GM19452 (cell line): Measurements from ENCODE around the gene PEX12.
"Not testable (repeated sequence)": the region's sequence is repeated elsewhere in the genome, so short reads cannot be mapped to it uniquely, and the experiment has no call there.

Source experiments
- ATAC-seq: cut with Tn5 transposase; IDR thresholded peaks from one replicate; pipeline ENCODE4 v1.9.1; 2021; ENCODE audit not compliant: unreplicated experiment

The PEX12 gene

GRCh38 chr17:35578197-35578928, at the start of gene PEX12:
TSS of gene PEX12 (minus strand) at chr17:35578571. CDS start at chr17:35578021, 550 bp downstream.
- peak; percentile 80 for ATAC-seq

- no peak for ATAC-seq
These were observed 49.0 kb upstream of the PEX12 start for GRCh38 chr17:35627417-35627816.

- ATAC-seq, result no peak
These were observed 43.4 kb upstream of the PEX12 start for GRCh38 chr17:35621768-35622167.

DNA sequence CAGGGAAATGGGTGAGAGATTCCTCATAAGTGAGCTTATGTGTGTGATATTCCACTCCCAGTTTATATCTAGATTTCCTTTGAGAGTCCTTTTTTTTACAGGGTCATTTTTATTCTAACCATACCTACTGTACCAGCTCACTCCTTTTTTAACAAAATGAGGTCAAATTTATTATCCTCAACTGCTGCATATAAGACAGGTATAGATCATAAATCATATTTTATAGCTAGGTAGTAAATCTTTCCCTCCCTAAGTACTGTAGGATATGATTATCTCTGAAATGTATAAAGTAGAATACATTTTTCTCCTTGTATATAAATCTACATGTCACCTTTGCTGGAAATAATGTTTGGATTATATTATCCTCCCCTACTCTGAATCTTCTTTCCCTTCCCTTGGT, 40.3 kb upstream of the PEX12 start:
- no peak for ATAC-seq

DNA sequence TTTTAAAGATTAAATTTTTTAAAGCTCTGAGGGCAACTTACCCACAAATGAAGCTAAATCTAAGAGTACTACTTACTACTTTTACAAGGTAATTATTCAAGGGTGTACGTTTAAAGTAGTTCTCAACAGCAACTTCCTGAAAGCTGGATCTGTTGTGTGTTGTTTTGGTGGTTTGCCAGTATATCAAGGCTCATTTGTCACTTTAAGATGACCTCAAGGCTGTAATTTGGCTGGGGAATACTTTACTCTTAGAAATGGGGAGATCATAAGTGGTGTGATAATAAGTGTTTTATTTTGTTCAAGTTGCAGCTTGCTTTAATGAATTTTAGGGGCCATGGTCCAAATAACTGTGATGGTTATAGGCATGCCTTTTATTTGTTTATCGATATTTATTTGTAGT, 39.1 kb upstream of the PEX12 start:
- ATAC-seq, result no peak

DNA sequence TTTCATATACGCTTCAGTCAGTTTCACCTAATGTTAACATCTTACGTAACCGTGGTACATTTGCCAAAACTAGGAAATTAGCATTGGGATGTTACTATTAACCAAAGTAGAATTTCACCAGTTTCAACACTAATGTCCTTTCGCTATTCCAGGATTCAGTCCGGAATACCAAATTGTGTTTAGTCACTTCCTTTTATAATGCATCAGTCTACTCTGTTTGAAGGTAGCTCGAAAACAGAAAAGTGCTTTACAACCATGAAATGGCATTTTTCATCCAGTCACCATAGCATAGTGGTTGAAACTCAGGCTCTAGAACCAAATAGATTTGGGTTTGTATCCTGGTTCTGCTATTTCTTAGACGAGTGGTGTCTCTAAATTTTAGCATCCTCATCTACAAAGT, 38.2 kb upstream of the PEX12 start:
- ATAC-seq, result no peak

DNA sequence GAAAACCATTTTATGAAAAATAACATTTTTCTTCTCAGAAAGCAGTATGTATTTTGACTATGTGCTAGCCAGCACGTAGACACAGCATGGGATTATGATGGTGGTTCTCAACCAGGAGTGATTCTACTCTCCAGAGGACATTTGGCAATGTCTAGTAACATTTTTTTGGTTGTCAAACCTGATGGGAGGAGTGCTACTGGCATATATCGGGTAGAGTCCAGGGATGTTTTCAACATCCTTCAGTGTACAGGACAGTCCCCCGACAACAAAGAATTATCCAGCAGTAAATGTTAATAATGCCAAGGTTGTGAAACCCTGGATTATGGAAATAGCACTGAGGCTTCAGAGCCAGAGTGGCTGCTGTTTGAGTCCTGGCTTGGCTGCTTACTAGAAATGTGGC, 36.4 kb upstream of the PEX12 start:
- ATAC-seq, result no peak

DNA sequence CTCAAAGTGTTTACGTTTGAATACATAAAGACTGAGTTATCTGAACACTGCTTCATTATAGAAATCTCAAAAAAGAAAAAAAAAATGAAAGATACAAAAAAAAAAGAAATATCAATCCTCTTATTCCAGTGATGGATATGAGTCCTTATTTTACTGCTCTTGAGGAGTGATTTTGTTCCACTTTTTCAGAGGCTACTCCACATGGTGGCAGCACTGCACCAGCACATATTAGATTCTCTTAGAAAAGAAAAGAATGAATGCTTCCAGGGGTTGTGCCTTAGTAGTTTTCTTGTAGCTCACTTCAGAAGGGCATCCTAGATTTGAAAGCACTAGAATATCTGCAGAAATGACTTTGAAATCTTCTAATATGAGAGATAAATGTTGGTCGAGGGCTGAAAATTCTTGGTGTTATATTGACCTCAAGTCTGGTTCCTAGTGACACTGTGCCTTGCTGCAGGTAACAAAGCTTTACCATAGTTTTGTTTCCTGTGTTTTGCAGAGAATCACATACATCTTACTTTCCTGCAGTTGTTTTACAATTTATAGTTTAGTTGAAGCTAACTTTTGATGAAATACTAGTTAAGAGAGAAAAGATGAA, 34.7 kb upstream of the PEX12 start:
- ATAC-seq, result no peak

DNA sequence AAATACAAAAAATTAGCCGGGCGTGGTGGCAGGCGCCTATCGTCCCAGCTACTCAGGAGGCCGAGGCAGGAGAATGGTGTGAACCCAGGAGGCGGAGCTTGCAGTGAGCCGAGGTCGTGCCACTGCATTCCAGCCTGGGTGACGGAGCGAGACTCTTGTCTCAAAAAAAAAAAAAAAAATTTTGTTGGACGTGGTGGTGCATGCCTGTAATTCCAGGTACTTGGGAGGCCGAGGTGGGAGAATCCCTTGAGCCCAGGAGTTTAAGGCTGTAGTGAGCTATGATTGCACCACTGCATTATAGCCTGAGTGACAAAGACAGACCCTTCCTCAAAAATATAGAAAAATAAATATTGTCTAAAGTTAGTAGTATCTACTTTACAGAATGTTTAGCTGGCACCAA, 32.4 kb upstream of the PEX12 start:
- not testable (repeated sequence) for ATAC-seq

DNA sequence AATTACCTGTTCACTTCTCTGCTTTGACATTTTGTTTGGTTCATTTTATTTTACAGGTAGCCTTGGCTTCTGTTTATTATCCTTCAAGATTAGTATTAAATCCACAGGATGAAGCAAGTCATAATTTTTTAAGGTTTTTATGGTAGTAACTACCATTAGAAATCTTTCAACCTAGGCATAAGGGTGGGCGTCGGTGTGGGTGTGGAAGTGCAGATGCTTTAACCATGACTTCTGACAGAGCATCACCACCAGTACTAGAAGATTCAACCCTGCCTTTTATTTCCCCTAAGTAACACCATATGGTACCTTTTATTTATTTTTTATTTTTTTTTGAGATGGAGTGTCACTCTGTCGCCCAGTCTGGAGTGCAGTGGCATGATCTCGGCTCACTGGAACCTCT, 31.5 kb upstream of the PEX12 start:
- ATAC-seq, result no peak

- ATAC-seq, result no peak
These were observed 29.0 kb upstream of the PEX12 start for GRCh38 chr17:35607239-35607847.

GRCh38 chr17:35605678-35606077, 27.3 kb upstream of the PEX12 start:
- ATAC-seq, result no peak

DNA sequence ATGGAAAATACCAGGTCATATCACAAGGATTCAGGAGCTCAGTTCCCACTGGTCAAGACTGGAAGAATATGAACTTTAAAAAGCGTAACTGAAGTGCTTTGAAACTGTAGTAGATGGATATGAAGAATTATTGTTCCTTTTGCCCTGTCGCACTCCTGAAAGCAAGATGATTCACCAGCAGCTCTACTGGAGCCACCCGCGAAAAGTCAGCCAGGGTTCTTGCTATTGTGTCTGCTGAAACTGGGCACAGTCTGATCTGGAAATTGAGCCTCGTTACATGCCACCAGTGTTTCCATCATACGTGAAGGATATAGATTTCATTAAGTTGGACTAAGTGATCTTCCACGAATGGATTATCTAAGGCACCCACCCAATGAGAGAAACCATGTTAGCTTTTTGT, 25.3 kb upstream of the PEX12 start:
- ATAC-seq, result no peak

- no peak for ATAC-seq
These were observed 19.2 kb upstream of the PEX12 start for GRCh38 chr17:35597604-35598003.

DNA sequence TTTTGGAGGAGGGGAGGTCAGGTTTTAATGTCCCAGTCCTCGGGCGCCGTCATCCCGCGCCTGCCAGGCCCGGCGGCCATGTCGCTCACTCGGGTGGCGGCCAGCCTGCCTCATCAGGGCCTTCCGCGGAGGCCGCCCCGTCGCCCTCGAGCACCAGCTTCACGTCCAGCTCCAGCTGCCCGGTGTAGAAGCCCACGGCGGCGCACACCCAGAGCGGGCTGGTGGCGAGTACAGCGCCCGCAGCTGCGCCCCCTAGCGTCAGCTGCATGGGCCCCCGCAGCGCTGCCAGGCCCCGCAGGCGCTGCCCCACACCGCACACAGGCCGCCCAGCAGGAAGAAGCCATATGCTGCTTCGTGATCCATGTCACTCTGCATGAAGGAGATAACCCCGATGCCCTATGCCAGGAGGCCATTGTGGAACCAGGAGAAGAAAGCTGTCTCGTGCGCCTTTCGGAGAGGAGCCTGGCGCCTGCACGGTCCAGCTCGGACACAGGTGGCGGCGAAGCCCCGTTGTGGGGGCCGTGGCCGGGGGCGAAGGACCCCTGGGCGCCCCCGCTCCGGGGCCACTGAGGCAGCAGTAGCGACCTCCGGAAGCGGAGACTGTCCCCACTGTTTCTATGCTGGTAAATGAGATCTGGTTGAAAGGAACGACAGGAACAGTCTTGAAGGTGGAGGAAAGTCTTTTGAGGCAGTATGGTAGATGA, 18.3 kb upstream of the PEX12 start:
- no peak for ATAC-seq

DNA sequence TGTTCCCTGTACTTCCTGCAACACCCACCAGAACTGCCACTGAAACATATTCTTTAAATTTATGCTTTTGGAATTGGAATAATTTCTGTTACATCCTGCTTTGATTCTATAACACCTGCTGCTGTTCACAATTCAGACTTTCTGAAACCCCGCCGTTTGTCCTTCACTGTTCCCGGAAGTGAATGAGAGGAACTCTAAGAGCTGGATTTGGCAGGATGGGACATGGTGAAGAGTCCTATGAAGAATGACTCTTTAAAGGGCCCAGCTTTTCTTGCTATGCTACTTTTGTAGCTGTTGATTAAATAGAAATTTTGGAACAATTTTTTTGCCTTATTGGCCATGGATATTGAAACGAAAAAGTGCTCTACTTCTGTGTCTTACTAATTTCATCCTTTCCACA, 17.7 kb upstream of the PEX12 start:
- ATAC-seq, result no peak

DNA sequence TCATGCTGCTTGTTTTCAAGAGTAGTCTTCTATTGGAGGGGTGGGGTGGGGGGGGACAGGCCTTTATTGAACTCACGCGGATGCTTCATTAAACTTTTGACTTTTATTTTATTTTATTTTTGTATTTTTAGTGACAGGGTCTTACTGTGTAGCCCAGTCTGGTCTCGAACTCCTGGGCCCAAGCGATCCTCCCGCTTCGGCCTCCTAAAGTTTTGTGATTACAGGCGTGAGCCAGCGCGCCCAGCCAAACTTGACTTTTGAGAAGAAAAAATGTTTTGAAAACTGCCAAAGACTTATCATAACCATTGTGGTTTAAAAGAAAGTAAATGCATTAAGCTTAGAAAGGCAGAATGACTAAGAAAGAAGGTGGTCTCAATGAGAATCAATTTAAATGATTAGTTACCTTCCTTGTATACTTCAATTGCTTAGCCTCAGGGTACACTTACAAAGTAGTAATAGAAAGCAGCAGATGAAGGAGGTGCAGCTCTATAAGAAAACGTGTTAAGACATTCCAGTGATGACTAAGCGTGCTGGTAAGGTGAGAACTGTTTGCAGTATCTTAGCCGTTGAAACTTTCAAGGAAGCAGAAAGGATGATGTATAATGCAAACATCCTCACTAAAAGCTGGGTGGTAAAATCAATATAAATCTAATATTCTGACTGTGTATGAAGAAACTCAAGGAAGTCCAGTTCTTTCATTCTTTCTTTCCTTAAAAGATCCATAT, 10.0 kb upstream of the PEX12 start:
- no peak for ATAC-seq

DNA sequence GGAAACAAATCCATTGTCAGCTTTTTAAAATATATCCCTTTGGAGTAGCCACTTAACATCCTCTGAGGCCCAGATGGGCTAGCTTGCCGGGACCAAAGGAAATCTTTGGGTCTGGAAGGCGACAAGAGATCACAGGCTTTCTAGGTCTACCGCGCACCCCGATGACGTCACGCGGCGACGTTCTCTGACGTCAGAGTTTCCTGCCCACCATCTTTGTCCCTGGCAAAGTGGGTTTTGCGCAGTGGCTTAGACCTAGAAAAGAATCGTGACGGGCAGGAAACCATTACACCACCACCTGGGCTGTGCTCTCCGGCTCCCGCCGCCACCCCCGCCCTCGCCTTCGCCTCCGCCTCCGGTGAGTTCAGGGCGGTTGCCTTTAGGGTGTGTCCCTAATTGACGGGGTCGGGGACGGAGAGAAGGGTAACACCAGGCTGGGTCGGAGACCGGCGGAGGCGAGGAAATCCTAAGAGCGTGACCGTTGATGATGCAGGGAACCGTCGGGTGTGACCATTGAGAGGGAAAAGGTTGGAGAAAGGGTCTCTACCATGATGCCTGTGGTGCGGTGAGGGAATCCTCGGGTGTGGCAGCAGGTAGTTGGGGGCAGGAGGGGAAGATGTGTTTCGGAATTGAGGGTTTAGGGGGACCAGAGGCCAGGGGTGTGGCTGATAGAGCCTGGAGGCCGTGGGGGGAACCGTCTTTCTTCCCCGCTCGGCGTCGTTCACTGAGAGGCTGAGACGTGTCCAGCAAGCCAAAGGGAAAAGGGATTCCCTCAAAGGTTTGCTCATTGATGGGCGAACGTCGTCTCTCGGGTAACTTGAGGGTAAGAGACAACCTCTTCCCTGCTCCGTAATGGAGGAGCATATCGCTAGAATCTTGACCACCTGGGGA, 8.9 kb upstream of the PEX12 start, which contains the start of gene AP2B1:
TSS of gene AP2B1 (plus strand) at position 249 of the 888 bp plus-strand sequence. CDS start 6,709 bp downstream, outside the sequence.
- peak; percentile 86 for ATAC-seq

DNA sequence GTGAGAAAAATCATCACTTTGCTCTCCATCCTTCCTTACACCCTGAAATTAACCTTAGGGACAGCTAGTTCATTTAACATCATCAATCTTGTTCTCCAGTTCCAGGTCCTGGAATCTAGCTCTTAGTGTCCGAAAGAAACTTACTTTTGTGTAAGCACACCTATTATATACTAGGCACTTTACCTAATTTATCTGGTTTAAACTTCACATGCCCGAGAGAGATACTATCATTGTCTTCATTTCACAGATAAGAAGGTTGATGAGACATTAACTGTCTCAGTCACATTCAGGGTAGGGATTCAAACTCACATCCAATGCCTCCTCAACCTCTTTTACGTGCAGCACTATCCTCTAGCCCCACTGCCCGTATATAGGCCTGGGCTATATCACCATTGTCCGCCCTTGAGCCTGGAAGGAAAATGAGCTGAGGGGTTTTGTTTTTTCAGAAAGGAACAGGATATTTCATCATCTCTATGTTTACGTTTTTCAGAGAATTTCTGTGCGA, 8.2 kb upstream of the PEX12 start:
- no peak for ATAC-seq

DNA sequence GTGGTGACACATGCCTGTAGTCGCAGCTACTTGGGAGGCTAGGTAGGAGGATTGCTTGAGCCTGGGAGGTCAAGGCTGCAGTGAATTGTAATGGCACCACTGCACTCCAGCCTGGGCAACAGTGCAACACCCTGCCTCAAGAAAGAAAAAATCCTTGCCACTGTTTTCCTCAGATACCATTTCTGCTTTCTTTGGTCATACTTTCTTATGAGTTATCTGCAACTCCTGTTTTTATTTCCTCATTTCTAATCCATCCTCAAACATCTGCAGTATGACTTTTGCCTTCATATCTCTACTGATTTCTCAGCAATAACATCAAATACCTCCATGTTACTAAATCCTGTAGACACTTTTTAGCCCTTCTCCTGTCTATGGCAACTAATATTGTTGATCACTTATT, 5.7 kb upstream of the PEX12 start:
- no peak for ATAC-seq
